ENCODE data around the gene WDR38. TPM values are rescaled to one million over a fixed set of nuclear protein-coding genes. Genes with fewer than 3 reads are reported as not detected.

Gene WDR38
- total RNA-seq, 1 experiment from 2014 or later: not detected

- intact Hi-C loops (cut with micrococcal nuclease; ENCODE audit: unreplicated experiment): no loop called here
- Histone ChIP-seq H3K4me1 (ENCODE audit: control insufficient read depth, insufficient read depth, low read length) (no peaks in the 10 kb centered on the region), H3K27ac (ENCODE audit: low read length) (no peak overlapping the region), H3K4me3 (ENCODE audit: low read depth in 2 of 2, low read length in 2 of 2) (no peak overlapping the region), H3K9me3 (ENCODE audit: control insufficient read depth, insufficient read depth, low read depth, low read length) (no peaks in the 10 kb centered on the region), H3K27me3 (ENCODE audit: control insufficient read depth, insufficient read depth, low read length) (no peaks in the 10 kb centered on the region), H3K36me3 (ENCODE audit: control insufficient read depth, insufficient read depth, low read length) (no peaks in the 10 kb centered on the region)
- POLR2A ChIA-PET: no interaction called here
- in situ Hi-C loops (cut with HindIII; ENCODE audit: low pct_unique_long_range_greater_than_20kb, low sequenced_read_pairs): no loop called here
- DNase-seq (ENCODE audit: low read depth, low spot score) (no peak), ATAC-seq (no peak)
- no peak for TF ChIP-seq POLR2AphosphoS5 (IDR thresholded peaks at IDR 0.05; ENCODE audit: low read depth, low read length)
- no peak for TF ChIP-seq TCF7L2 (IDR thresholded peaks at IDR 0.05; ENCODE audit: low read depth, low read length)
- no peak for TF ChIP-seq SIN3A (IDR thresholded peaks at IDR 0.05; ENCODE audit: borderline replicate concordance, insufficient read depth, low read depth, low read length)
- TF ChIP-seq REST (IDR thresholded peaks at IDR 0.05; ENCODE audit: insufficient read depth in 1 of 2, low read depth in 2 of 2, low read length in 1 of 2): no peak
- no peak for TF ChIP-seq CTCF (IDR thresholded peaks at IDR 0.05)
- CTCF ChIA-PET: no interaction called here
- BruUV-seq (replicated peaks): no TSS peak
Measured at GRCh38 chr9:124906966-124907365, 53.7 kb downstream of the WDR38 start.

Other genes with a start within 250 kb of the WDR38 start
- gene NR6A1, start 82.1 kb upstream of the WDR38 start, total RNA-seq (2021; ENCODE audit: unreplicated experiment): 7.6 TPM
- gene OLFML2A, start 76.3 kb upstream of the WDR38 start, total RNA-seq (2021; ENCODE audit: unreplicated experiment): 44.5 TPM
- 758 TPM for gene RPL35, start 8.5 kb downstream of the WDR38 start, total RNA-seq (2021; ENCODE audit: unreplicated experiment)
- gene ARPC5L, start 8.7 kb downstream of the WDR38 start, total RNA-seq (2021; ENCODE audit: unreplicated experiment): 39.6 TPM
- gene GOLGA1, start 87.6 kb downstream of the WDR38 start, total RNA-seq (2021; ENCODE audit: unreplicated experiment): 15.5 TPM

All from Panc1 (cell line).